Measurements from ENCODE around the gene REXO2. TPM values are rescaled to one million over a fixed set of nuclear protein-coding genes. Genes with fewer than 3 reads are reported as not detected.
A peak's percentile ranks its signal among the peaks of the same experiment; 100 is the strongest.

Gene REXO2
- total RNA-seq, 2 donors from 2014 or later = 30.1 to 38.9 TPM

DNA sequence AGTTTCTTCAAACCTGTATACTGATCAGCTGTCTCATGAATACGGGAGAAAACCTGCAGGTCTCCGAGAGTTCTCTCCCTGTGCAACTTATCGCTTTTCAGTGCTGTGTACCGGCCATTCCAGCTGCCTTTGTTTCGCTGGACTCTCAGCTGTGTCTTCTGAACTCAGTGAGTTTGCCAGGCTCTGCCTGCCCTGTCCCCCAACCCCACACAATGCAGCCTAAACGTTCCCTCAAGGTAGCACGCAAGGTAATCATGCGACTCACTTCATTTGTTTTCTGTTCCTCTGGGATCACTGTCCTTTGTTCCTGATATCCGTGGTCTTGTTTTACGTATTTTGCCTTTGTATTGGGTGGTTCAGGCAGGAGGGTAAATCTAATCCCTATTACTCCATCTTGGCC, 25.3 kb upstream of the REXO2 start:
- no peak for DNase-seq
- no peaks in the 10 kb centered on the region for H3K9me3 ChIP-seq (ENCODE audit: control insufficient read depth, low read length, poor library complexity, severe bottlenecking)
- no peaks in the 10 kb centered on the region for H3K27me3 Mint-ChIP-seq
- H3K4me1 Mint-ChIP-seq = peaks cover 5% of the 10 kb centered on the region
- no peak for ATAC-seq
- H3K36me3 Mint-ChIP-seq (ENCODE audit: low read depth) = peaks cover 9% of the 10 kb centered on the region
- no peak overlapping the region for H3K4me3 Mint-ChIP-seq
- no peak overlapping the region for H3K27ac Mint-ChIP-seq

DNA sequence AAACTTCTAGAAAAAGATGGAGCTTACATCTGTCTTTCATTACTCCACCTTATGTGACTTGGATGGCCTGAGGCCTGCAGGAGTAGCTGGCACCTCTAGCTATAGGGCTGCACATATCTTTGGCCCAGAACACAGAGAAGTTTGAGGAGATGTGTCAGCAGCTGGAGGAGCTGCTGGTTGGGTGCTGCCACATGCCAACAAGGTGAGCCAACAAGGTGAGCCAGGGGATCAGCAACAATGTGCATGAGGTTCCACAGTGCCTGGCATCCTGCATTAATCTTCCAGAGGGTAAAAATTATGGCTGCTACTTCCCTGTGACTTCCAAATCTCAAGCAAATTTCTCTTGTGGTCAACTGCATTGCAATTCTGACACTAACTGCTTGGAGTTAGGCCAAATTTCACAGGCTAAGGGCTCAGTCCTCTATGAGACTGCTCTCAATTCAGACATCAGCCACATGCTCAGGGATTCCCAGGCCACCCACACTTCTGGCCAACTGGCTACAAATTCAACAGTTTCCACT, 22.8 kb upstream of the REXO2 start:
- no peak for ATAC-seq
- no peak overlapping the region for H3K4me3 Mint-ChIP-seq
- H3K36me3 Mint-ChIP-seq (ENCODE audit: low read depth) = peaks cover 6% of the 10 kb centered on the region
- H3K9me3 ChIP-seq (ENCODE audit: control insufficient read depth, low read length, poor library complexity, severe bottlenecking) = no peaks in the 10 kb centered on the region
- no peak overlapping the region for H3K27ac Mint-ChIP-seq
- DNase-seq = no peak
- H3K27me3 Mint-ChIP-seq = no peaks in the 10 kb centered on the region
- peaks cover 5% of the 10 kb centered on the region for H3K4me1 Mint-ChIP-seq

DNA sequence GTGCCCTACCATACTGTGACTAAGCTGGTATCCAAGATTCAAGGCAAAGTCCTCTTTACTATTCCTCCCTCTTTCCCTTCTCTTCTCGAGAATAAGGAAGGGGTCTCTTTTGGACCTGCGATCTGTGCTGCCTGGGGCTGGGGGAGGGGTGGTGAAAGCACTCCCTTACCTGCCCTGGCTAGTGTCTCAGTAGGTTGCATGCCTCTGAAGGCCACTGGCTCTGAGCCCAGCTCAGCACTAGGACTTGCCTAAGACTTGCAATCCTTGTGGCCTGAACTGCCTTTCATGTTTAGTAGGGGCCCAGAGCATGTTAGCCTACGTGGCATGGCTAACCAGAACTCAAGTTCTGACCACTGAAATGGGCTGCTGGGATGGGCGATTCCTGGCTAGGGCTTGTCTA, 13.0 kb upstream of the REXO2 start:
- ATAC-seq = no peak

DNA sequence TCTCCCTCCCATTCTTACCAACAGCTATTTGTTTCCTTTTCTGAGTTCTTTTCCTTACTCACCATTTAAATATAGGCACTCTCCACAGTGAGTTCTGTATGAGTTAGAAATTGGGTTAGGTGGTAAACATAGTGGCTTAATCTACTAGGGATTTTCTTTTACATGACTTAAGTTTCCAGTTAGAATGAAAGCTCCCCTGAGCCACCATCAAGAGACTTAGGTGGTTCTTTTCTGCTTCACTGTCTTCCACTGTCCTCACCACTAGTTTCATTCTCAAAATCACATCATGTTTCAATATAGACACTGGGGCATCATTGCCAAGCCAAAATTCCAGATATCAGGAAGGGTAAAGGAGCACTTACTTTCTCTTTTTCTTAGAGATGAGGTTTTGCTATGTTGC, 9.0 kb upstream of the REXO2 start:
- Mint-ChIP-seq H3K4me1 (peaks cover 2% of the 10 kb centered on the region), H3K4me3 (no peak overlapping the region), H3K27me3 (no peaks in the 10 kb centered on the region), H3K27ac (no peak overlapping the region), H3K36me3 (ENCODE audit: low read depth) (no peaks in the 10 kb centered on the region)
- ATAC-seq (no peak), DNase-seq (no peak)
- no peaks in the 10 kb centered on the region for H3K9me3 ChIP-seq (ENCODE audit: control insufficient read depth, low read length, poor library complexity, severe bottlenecking)

More for the DNA sequence above, 13.0 kb upstream of the REXO2 start:
- H3K27me3 Mint-ChIP-seq = no peaks in the 10 kb centered on the region
- H3K27ac Mint-ChIP-seq = no peak overlapping the region
- peaks cover 5% of the 10 kb centered on the region for H3K36me3 Mint-ChIP-seq (ENCODE audit: low read depth)
- H3K4me3 Mint-ChIP-seq = no peak overlapping the region
- no peaks in the 10 kb centered on the region for H3K9me3 ChIP-seq (ENCODE audit: control insufficient read depth, low read length, poor library complexity, severe bottlenecking)
- H3K4me1 Mint-ChIP-seq = peaks cover 4% of the 10 kb centered on the region
- DNase-seq = no peak

DNA sequence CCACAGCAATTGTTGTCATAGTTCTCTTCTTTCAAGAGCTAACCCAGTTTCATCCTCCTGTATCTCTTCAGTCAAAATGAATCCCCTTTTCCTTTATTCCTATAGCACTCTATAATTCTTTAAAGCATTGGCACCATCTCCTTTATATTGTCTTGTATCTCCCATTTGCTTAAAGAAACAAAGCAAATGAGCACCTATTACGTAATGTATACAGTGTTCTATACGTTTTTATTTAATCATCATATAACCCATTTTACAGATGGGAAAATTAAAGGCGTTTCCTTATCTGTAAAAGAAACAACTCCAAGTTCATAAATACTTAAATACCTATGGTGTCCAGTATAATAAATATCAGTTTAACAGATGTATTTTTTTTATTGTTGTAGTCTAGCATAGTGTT, 6.4 kb upstream of the REXO2 start:
- H3K4me1 Mint-ChIP-seq = peaks cover 2% of the 10 kb centered on the region
- no peaks in the 10 kb centered on the region for H3K9me3 ChIP-seq (ENCODE audit: control insufficient read depth, low read length, poor library complexity, severe bottlenecking)
- no peak overlapping the region for H3K27ac Mint-ChIP-seq
- no peak for ATAC-seq
- H3K36me3 Mint-ChIP-seq (ENCODE audit: low read depth) = no peaks in the 10 kb centered on the region
- no peaks in the 10 kb centered on the region for H3K27me3 Mint-ChIP-seq
- no peak overlapping the region for H3K4me3 Mint-ChIP-seq
- DNase-seq = no peak

DNA sequence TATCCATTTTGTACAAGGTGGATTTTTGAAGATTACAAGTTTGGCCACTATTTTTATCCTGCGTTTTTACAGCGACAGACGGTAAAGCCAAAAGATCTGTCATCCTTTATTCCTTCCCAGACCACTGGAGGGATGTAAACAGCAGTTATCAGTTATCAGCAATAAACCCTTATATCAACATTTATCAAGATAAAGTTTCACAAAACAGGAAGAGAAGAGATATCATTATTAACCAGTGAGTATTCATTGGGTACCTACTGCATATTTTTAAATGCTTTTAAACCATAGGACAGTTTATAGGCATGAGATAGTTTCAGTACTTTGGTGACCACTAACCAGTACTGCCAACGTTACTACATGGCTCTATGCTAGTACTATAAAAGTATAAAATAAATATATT, 5.9 kb upstream of the REXO2 start:
- H3K4me1 Mint-ChIP-seq = peaks cover 2% of the 10 kb centered on the region
- no peak overlapping the region for H3K4me3 Mint-ChIP-seq
- H3K9me3 ChIP-seq (ENCODE audit: control insufficient read depth, low read length, poor library complexity, severe bottlenecking) = no peaks in the 10 kb centered on the region
- ATAC-seq (no peak), DNase-seq (no peak)
- no peak overlapping the region for H3K27ac Mint-ChIP-seq
- no peaks in the 10 kb centered on the region for H3K36me3 Mint-ChIP-seq (ENCODE audit: low read depth)
- H3K27me3 Mint-ChIP-seq = no peaks in the 10 kb centered on the region

DNA sequence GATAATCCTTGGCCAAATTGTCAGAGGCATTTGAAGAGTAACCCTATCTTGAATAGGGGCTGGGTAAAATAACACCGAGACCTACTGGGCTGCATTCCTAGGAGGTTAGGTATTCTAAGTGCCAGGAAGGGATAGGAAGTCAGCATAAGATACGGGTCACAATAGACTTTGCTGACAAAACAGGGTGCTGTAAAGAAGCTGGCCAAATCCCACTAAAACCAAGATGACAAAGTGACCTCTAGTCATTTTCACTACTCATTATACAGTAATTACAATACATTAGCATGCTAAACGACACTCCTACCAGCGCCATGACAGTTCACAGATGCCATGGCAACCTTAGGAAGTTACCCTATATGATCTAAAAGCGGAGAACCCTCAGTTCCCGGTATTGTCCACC, 964 bp upstream of the REXO2 start:
- H3K27me3 Mint-ChIP-seq = no peaks in the 10 kb centered on the region
- peaks cover 2% of the 10 kb centered on the region for H3K36me3 Mint-ChIP-seq (ENCODE audit: low read depth)
- no peaks in the 10 kb centered on the region for H3K9me3 ChIP-seq (ENCODE audit: control insufficient read depth, low read length, poor library complexity, severe bottlenecking)
- peaks cover 22% of the 10 kb centered on the region for H3K4me1 Mint-ChIP-seq
- H3K27ac Mint-ChIP-seq = peak overlapping the region; percentile 91
- DNase-seq (no peak), ATAC-seq (no peak)
- H3K4me3 Mint-ChIP-seq = no peak overlapping the region

DNA sequence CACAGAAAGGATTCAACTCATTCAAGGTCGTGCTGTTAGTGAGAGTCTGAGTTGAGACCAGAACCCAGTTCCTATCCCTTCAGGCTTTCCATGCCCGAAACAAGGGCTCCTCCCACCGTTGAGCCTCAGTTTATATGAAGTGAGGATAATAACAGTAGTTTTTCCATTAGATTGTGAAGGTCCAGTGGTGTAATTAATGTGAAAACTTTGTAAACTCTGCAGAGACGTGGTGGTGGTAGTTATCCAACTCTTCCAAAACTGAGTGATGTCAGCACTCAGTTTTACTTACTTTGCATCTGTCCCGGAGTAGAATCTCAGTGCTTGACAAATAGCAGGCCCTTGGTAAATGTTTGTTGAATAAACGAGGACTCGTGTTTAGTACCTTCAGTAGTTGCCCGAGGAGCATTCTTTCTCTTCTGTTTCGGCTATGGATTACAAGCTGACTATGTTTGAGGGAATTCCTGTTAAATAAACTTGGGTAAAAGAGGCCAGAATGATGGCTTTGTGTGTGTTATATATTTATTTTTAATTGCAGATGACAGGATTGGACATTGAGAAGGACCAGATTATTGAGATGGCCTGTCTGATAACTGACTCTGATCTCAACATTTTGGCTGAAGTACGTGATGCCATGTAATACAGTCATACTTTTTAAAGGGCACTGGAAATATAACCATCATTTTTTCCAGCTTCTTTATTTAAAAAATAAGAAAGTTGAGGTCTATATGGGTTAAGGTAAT, 1.0 kb downstream of the REXO2 start:
- peaks cover 22% of the 10 kb centered on the region for H3K4me1 Mint-ChIP-seq
- H3K9me3 ChIP-seq (ENCODE audit: control insufficient read depth, low read length, poor library complexity, severe bottlenecking) = no peaks in the 10 kb centered on the region
- no peak for DNase-seq
- peaks cover 2% of the 10 kb centered on the region for H3K36me3 Mint-ChIP-seq (ENCODE audit: low read depth)
- no peak for ATAC-seq
- peak overlapping the region; percentile 91 for H3K27ac Mint-ChIP-seq
- peak overlapping the region; percentile 99 for H3K4me3 Mint-ChIP-seq
- no peaks in the 10 kb centered on the region for H3K27me3 Mint-ChIP-seq

DNA sequence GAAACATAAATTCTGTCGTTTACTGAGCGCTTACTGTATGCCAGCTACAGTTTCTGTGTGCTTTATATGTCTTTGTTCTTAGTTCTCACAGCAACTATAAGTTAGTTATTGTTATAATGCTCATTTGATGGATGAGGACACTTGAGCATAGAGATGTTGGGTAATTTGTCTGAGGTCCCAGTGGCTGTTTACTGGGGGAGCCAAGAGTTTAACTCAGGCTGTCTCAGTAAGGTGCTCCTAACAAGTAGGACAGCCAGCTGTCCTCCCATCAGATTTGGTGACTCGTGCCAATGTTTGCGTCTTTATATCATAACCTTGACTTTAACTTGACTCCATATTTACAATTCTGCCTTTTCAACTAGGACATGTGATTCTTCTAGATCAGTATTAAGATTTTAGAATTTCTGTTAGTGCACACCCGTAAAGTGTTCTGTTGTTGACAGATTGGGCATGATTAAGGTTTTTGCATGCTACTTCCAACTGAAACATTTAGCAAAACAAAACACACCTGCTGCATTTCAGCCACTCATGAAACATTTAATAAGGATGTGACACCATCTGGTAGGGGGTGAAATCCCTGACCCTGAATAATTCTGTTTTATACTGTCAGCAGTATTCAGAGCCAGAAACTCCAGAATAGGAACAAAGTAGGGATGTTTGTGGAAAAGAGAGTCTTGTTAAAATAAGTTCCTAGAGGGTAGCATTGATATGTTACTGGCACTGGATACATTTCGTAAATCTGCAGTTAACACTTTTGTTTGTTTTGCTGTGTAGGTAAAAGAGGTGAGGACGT, 1.9 kb downstream of the REXO2 start:
- no peaks in the 10 kb centered on the region for H3K9me3 ChIP-seq (ENCODE audit: control insufficient read depth, low read length, poor library complexity, severe bottlenecking)
- Mint-ChIP-seq H3K36me3 (ENCODE audit: low read depth) (peaks cover 2% of the 10 kb centered on the region), H3K4me3 (peak overlapping the region; percentile 39), H3K4me1 (peaks cover 22% of the 10 kb centered on the region), H3K27me3 (no peaks in the 10 kb centered on the region), H3K27ac (peak overlapping the region; percentile 91)
- ATAC-seq = no peak
- no peak for DNase-seq

DNA sequence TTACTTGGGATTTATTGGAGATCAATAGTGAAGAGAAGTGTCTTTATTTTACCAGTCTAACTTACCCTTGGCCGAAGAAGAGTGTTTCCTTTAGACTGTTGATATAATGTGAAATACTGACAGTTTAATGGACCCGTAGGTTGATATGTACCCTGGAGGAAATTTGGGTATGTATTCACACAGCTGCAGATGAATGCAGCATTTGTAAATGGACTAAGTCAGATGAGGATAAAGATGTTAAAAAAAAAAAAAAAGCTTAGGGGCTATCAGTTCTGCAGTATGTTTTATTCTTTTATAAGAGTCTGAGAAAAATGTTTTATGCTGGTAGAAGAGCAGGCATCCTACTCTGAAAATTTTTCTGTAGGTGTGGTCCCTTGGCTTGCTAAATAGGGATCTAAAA, 2.7 kb downstream of the REXO2 start:
- H3K9me3 ChIP-seq (ENCODE audit: control insufficient read depth, low read length, poor library complexity, severe bottlenecking) = no peaks in the 10 kb centered on the region
- Mint-ChIP-seq H3K27me3 (no peaks in the 10 kb centered on the region), H3K27ac (no peak overlapping the region), H3K36me3 (ENCODE audit: low read depth) (peaks cover 7% of the 10 kb centered on the region), H3K4me3 (no peak overlapping the region), H3K4me1 (peaks cover 27% of the 10 kb centered on the region)
- DNase-seq = no peak
- ATAC-seq = no peak

DNA sequence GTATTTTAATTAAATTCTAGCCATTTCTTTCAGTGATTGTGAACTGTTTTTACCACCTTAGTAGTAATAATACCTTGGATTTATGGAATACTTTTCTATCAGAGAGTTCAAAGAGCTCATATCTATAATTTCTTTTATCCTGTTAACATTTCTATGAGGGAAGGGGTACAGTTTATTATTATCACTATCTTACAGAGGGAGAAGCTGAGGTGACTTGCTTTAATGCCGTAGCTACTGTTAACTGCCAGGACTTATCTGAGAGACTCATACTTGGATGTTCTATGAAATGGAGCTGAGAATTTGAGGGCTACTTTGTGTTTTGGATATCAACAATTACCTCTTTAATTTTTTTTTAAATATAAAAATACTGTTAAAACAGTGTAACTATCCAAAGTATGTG, 3.3 kb downstream of the REXO2 start:
- DNase-seq (no peak), ATAC-seq (no peak)
- peaks cover 11% of the 10 kb centered on the region for H3K36me3 Mint-ChIP-seq (ENCODE audit: low read depth)
- H3K4me3 Mint-ChIP-seq = no peak overlapping the region
- no peaks in the 10 kb centered on the region for H3K9me3 ChIP-seq (ENCODE audit: control insufficient read depth, low read length, poor library complexity, severe bottlenecking)
- H3K4me1 Mint-ChIP-seq = peaks cover 27% of the 10 kb centered on the region
- H3K27me3 Mint-ChIP-seq = no peaks in the 10 kb centered on the region
- H3K27ac Mint-ChIP-seq = no peak overlapping the region

DNA sequence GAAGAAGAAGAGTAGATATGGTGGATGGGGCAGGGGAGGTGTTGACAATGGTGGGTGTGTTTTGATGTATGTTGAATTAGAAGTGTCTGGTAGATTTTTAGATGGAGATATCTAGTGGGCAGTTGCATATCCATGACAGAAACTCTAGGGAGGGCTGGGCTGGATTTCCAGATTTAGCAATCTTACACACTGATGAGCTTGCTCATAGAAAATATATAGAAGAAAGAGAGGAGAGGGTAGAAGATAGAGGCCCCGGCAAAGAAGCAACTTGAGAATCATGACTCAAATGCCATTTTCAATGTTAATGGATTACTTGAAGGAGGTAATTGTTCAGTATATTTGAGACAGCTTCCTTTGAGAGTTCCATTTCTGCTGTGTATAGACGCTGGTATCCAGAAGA, 8.2 kb downstream of the REXO2 start:
- Mint-ChIP-seq H3K4me3 (no peak overlapping the region), H3K36me3 (ENCODE audit: low read depth) (peaks cover 9% of the 10 kb centered on the region), H3K27ac (no peak overlapping the region), H3K4me1 (peaks cover 6% of the 10 kb centered on the region), H3K27me3 (no peaks in the 10 kb centered on the region)
- H3K9me3 ChIP-seq (ENCODE audit: control insufficient read depth, low read length, poor library complexity, severe bottlenecking) = no peaks in the 10 kb centered on the region
- DNase-seq (no peak), ATAC-seq (no peak)

DNA sequence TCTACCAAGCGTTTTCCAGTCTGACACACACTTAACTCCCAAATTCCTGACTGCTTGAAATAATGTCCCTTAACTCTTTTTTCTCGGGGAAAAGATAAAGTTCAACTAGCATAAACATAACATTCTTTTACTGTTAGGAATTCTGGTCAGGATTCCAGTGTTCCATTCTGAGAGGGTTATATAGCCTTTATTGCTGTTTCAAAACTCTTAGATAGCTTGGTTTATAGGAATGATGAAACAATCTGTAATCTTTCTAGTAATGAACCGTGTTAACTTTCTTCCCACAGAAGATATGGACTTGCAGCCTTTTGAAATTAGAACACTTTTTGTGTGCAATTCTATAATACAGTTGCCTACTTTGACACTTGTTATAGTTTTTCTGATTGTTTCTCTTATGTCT, 8.6 kb downstream of the REXO2 start:
- Mint-ChIP-seq H3K4me3 (no peak overlapping the region), H3K36me3 (ENCODE audit: low read depth) (peaks cover 9% of the 10 kb centered on the region), H3K27me3 (no peaks in the 10 kb centered on the region), H3K4me1 (peaks cover 6% of the 10 kb centered on the region), H3K27ac (no peak overlapping the region)
- ATAC-seq (no peak), DNase-seq (no peak)
- H3K9me3 ChIP-seq (ENCODE audit: control insufficient read depth, low read length, poor library complexity, severe bottlenecking) = no peaks in the 10 kb centered on the region

Measured in T-helper 17 cell (primary cell).